GM23248 (cell line): ENCODE data around the gene LDHAL6B.

Experiments used
- EZH2 ChIP-seq: fragments of 200-600 bp; sonication (generic); IDR thresholded peaks from 2 replicates; pipeline ENCODE4 v1.6.1; 2018; ENCODE audit warnings: antibody characterized with exemption, mild to moderate bottlenecking; ENCODE audit not compliant: insufficient read depth, poor library complexity, severe bottlenecking
- EZH2phosphoT487 ChIP-seq: fragments of 200-600 bp; sonication (generic); IDR thresholded peaks from 2 replicates; pipeline ENCODE4 v1.6.1; 2018; ENCODE audit warnings: antibody characterized with exemption, moderate library complexity, mild to moderate bottlenecking, low read depth; ENCODE audit not compliant: insufficient read depth

GRCh38 chr15:59240036-59240435 lies 33.4 kb downstream of the LDHAL6B start:
- TF ChIP-seq EZH2 (no peak), EZH2phosphoT487 (no peak)
